Measurements from ENCODE around the gene RNF212B. TPM values are rescaled to one million over a fixed set of nuclear protein-coding genes. Genes with fewer than 3 reads are reported as not detected.

The RNF212B gene
- total and polyA plus RNA-seq, 2 of the 13 experiments (the other 11 are each of a cell fraction or from before 2014, with no cell fraction given): 0.05 TPM; not detected in 1

GRCh38 chr14:23320584-23321571, 83.1 kb downstream of the RNF212B start, which contains the start of gene PABPN1:
Gene PABPN1, plus strand, starts transcription at chr14:23321457. Its CDS starts 13 bp downstream, at chr14:23321470.
- H3K79me2 ChIP-seq (ENCODE audit: insufficient read depth, low read length): peaks cover 23% of the 10 kb centered on the region
- POLR2A ChIA-PET: interaction anchor here (0.6 to 13.2 kb wide), 88 partner anchors 9 to 1121 kb away, joined by 3 to 1053 read pairs (median 5); partner anchors contain the start of genes ACIN1, AJUBA, AP1G2 and BCL2L2
- H3K27me3 ChIP-seq (ENCODE audit: control insufficient read depth in 1 of 2, insufficient read depth in 2 of 2, low read length in 2 of 2): peaks cover 0 to 6% of the 10 kb centered on the region in 2 experiments; a peak in 2 of 5 replicates
- H3K27ac ChIP-seq (ENCODE audit: extremely low read length, insufficient read depth, low read length): peak within 1 kb of the TSS; percentile 95
- BruUV-seq (replicated peaks): no TSS peak
- in situ Hi-C loops (cut with HindIII; ENCODE audit: extremely low pct_ligation_motif_present, low pct_unique_long_range_greater_than_20kb) (loop anchor here (5.0 to 25.0 kb wide), 2 partner anchors 236 to 816 kb away; partner anchors contain the start of genes EMC9, FITM1, PSME1 and PSME2), intact Hi-C loops (cut with micrococcal nuclease; ENCODE audit: unreplicated experiment) (loop anchor here (1.0 kb wide), 4 partner anchors 15 to 148 kb away; partner anchors contain the start of genes BCL2L2, HOMEZ and NGDN)
- FAIRE-seq (peak; percentile 96), DNase-seq (ENCODE audit: low spot score) (peak; percentile 100), ATAC-seq (peak; percentile 94)
- peak within 1 kb of the TSS; percentile 79 to 99 (median 98) for H3K4me3 ChIP-seq (replicated peaks in 1 of 3; ENCODE audit: insufficient read depth in 1 of 3, low read depth in 2 of 3, low read length in 3 of 3)
- CTCF ChIA-PET (ENCODE audit: low intra/inter-chr PET ratio, low total read pairs): interaction anchor here (0.6 to 1.9 kb wide), 4 partner anchors 15 to 56 kb away, joined by 3 to 7 read pairs (median 4); partner anchors contain the start of gene BCL2L2
- peak within 1 kb of the TSS; percentile 99 for H3K9ac ChIP-seq (ENCODE audit: insufficient read depth, low read depth, low read length)
- peaks cover 36% of the 10 kb centered on the region for H3K4me1 ChIP-seq (ENCODE audit: insufficient read depth, low read length)
- peaks cover 18 to 36% of the 10 kb centered on the region in 2 experiments for H3K36me3 ChIP-seq (replicated peaks in 1 of 2; ENCODE audit: control insufficient read depth in 1 of 2, insufficient read depth in 2 of 2, low read length in 2 of 2)
- H3K4me2 ChIP-seq (ENCODE audit: low read depth, low read length): peak within 1 kb of the TSS; percentile 96
- peaks cover 11% of the 10 kb centered on the region; the same call in 1 of the 2 replicates for H4K20me1 ChIP-seq (ENCODE audit: insufficient read depth, low read length)
- H2AFZ ChIP-seq (ENCODE audit: low read length): peak within 1 kb of the TSS; percentile 7
- 7% methylated on average over 58 of the region's 63 CpGs for WGBS (ENCODE audit: low lambda C conversion rate)
- H3K9me3 ChIP-seq (ENCODE audit: low read length): no peaks in the 10 kb centered on the region
- TF ChIP-seq ZNF607 (CRISPR knock-in tag; IDR thresholded peaks at IDR 0.05; ENCODE audit: borderline replicate concordance) (no peak; the same call in none of the 2 replicates), KDM2A (CRISPR knock-in tag; IDR thresholded peaks at IDR 0.05; ENCODE audit: borderline replicate concordance, low read depth) (peak; percentile 99), KAT2B (IDR thresholded peaks at IDR 0.05; ENCODE audit: borderline replicate concordance, low read depth, low read length) (no peak), ZNF296 (CRISPR knock-in tag; conservative IDR thresholded peaks at IDR 0.05) (no peak), SP5 (CRISPR knock-in tag; IDR thresholded peaks at IDR 0.05; ENCODE audit: borderline replicate concordance, low read depth) (peak; percentile 95), ZNF546 (CRISPR knock-in tag; conservative IDR thresholded peaks at IDR 0.05) (peak; percentile 98), SRSF4 (IDR thresholded peaks at IDR 0.05; ENCODE audit: low read depth, low read length, poor library complexity, severe bottlenecking) (no peak), NR3C1 (CRISPR knock-in tag; IDR thresholded peaks at IDR 0.05) (no peak), THAP11 (CRISPR knock-in tag; IDR thresholded peaks at IDR 0.05) (peak; percentile 94), NBN (conservative IDR thresholded peaks at IDR 0.05) (no peak), ZNF335 (CRISPR knock-in tag; IDR thresholded peaks at IDR 0.05) (0 out of 2 replicates have a peak, but pooled peaks have one; percentile 87), ZBTB49 (CRISPR knock-in tag; IDR thresholded peaks at IDR 0.05; ENCODE audit: borderline replicate concordance) (peak; percentile 94), ZNF776 (CRISPR knock-in tag; IDR thresholded peaks at IDR 0.05) (peak; percentile 73; the same call in 1 of the 2 replicates), SAP130 (CRISPR knock-in tag; IDR thresholded peaks at IDR 0.05; ENCODE audit: low read depth) (peak; percentile 98), EHMT2 (IDR thresholded peaks at IDR 0.05; ENCODE audit: borderline replicate concordance, low read depth, low read length) (peak; percentile 99), TAF1 (CRISPR knock-in tag; IDR thresholded peaks at IDR 0.05) (peak; percentile 81), ZNF234 (CRISPR knock-in tag; conservative IDR thresholded peaks at IDR 0.05) (no peak), GLI4 (CRISPR knock-in tag; IDR thresholded peaks at IDR 0.05; ENCODE audit: borderline replicate concordance) (peak; percentile 99), SOX5 (CRISPR knock-in tag; IDR thresholded peaks at IDR 0.05; ENCODE audit: borderline replicate concordance) (peak; percentile 75), ZNF577 (CRISPR knock-in tag; IDR thresholded peaks at IDR 0.05; ENCODE audit: borderline replicate concordance, low read depth) (no peak; the same call in 1 of the 2 replicates), SUZ12 (IDR thresholded peaks at IDR 0.05; ENCODE audit: low read depth, low read length) (peak; percentile 28; the same call in 1 of the 2 replicates), MYNN (CRISPR knock-in tag; IDR thresholded peaks at IDR 0.05; ENCODE audit: low read depth) (peak; percentile 94; the same call in 1 of the 2 replicates)

Measured in HepG2 (cell line).